Ishikawa (cell line): ENCODE measurements around the gene GLI3.

Experiments used
- CEBPB ChIP-seq: IDR thresholded peaks from 2 replicates; pipeline ENCODE4 v1.6.1; 2012
- EGR1 ChIP-seq: IDR thresholded peaks from 2 replicates; pipeline ENCODE4 v1.6.1; 2012
- EP300 ChIP-seq: IDR thresholded peaks from 2 replicates; pipeline ENCODE4 v1.6.1; 2012; ENCODE audit warnings: borderline replicate concordance
- FOXM1 ChIP-seq: IDR thresholded peaks from 2 replicates; pipeline ENCODE4 v1.6.1; 2012; ENCODE audit warnings: low read depth, borderline replicate concordance
- MAX ChIP-seq: IDR thresholded peaks from 2 replicates; pipeline ENCODE4 v1.6.1; 2012
- NFIC ChIP-seq: IDR thresholded peaks from 2 replicates; pipeline ENCODE4 v1.6.1; 2012
- RAD21 ChIP-seq: IDR thresholded peaks from 2 replicates; pipeline ENCODE4 v1.6.1; 2012; ENCODE audit warnings: low read depth
- TAF1 ChIP-seq: IDR thresholded peaks from 2 replicates; pipeline ENCODE4 v1.6.1; 2012; ENCODE audit warnings: low read depth, mild to moderate bottlenecking
- TCF12 ChIP-seq: IDR thresholded peaks from 2 replicates; pipeline ENCODE4 v1.6.1; 2012; ENCODE audit warnings: low read depth
- TEAD4 ChIP-seq: IDR thresholded peaks from 2 replicates; pipeline ENCODE4 v1.6.1; 2012
- USF1 ChIP-seq: IDR thresholded peaks from 2 replicates; pipeline ENCODE4 v1.6.1; 2012
- YY1 ChIP-seq: IDR thresholded peaks from 2 replicates; pipeline ENCODE4 v1.6.1; 2012; ENCODE audit warnings: low read depth
- ZBTB7A ChIP-seq: IDR thresholded peaks from 2 replicates; pipeline ENCODE4 v1.6.1; 2012; ENCODE audit warnings: low read depth
- TF ChIP-seq, protein P1 (sequence below): IDR thresholded peaks from 2 replicates; pipeline ENCODE4 v1.6.1; 2012; ENCODE audit warnings: low read depth, mild to moderate bottlenecking

The GLI3 gene

GRCh38 chr7:42108803-42109528, 128.0 kb downstream of the GLI3 start:
- TF ChIP-seq MAX (no peak), RAD21 (no peak), USF1 (no peak), NFIC (no peak), YY1 (no peak)
- TF ChIP-seq, protein P1, sequence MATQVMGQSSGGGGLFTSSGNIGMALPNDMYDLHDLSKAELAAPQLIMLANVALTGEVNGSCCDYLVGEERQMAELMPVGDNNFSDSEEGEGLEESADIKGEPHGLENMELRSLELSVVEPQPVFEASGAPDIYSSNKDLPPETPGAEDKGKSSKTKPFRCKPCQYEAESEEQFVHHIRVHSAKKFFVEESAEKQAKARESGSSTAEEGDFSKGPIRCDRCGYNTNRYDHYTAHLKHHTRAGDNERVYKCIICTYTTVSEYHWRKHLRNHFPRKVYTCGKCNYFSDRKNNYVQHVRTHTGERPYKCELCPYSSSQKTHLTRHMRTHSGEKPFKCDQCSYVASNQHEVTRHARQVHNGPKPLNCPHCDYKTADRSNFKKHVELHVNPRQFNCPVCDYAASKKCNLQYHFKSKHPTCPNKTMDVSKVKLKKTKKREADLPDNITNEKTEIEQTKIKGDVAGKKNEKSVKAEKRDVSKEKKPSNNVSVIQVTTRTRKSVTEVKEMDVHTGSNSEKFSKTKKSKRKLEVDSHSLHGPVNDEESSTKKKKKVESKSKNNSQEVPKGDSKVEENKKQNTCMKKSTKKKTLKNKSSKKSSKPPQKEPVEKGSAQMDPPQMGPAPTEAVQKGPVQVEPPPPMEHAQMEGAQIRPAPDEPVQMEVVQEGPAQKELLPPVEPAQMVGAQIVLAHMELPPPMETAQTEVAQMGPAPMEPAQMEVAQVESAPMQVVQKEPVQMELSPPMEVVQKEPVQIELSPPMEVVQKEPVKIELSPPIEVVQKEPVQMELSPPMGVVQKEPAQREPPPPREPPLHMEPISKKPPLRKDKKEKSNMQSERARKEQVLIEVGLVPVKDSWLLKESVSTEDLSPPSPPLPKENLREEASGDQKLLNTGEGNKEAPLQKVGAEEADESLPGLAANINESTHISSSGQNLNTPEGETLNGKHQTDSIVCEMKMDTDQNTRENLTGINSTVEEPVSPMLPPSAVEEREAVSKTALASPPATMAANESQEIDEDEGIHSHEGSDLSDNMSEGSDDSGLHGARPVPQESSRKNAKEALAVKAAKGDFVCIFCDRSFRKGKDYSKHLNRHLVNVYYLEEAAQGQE, result no peak

DNA sequence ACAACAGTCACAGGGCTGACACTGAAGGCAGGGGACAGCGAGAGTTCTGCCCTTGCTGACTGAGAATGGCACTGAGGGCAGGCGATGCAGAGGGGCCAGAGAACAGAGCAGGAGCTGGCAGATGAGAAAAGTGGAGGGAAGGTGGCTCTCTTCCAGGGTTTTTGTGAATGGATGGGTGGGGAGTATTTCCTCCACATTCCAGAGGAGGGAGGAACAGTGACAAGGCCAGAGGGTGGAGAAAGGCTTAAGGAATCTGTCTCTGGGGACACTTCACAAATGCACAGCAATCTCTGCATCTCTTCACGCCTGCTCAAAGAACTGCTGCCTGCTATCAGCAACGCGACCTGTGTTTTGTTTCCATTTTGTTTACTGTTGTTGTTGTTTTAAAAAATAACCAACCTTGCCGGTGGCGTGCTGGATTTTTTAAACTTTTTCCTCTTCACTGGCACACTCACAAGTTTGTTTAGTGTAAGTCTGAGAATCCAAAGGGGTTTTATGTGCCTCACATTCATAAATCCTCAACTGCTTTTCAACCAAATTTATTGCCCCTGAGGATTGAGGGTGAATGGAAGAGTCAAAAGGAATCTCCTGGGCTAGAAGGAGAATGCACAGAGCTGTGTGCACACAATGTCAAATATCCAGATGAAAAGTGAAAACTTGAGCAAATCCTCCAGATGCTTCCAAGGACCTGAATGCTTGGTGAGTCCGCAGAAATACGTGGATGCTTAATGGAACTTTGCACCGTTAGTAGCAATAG, 129.3 kb downstream of the GLI3 start:
- TF ChIP-seq MAX, result no peak
- peak; percentile 23; the same call in 1 of the 2 replicates for TF ChIP-seq NFIC
- peak; percentile 53 for TF ChIP-seq TEAD4
- no peak for TF ChIP-seq ZBTB7A

DNA sequence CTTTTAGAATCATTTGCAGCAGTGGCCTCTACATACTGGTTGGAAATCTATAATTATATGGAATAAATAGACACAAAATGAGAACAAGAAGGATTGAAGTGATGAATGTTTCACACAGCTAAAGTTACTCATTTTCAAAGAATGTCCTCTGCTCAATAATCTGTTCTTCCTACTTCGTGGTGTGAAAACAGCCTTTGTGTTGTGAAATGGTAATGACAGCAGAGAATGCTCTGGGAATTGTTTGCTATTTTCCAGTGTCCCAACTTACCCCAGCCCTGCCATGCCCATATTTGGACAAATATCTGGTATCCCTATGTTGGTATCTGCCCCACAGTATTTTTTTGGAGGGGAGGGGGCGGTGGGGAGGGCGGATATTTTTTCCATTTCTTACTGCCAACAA, 130.4 kb downstream of the GLI3 start:
- TF ChIP-seq ZBTB7A (no peak), TCF12 (no peak), EGR1 (no peak), USF1 (no peak), TAF1 (no peak), NFIC (no peak), EP300 (no peak), TEAD4 (no peak), YY1 (no peak), MAX (no peak), FOXM1 (no peak)
- TF ChIP-seq, protein P1, result no peak

GRCh38 chr7:42105554-42106358, 131.3 kb downstream of the GLI3 start:
- TF ChIP-seq TAF1 (no peak), YY1 (no peak), EGR1 (no peak), ZBTB7A (no peak), USF1 (no peak), RAD21 (no peak), TCF12 (no peak), CEBPB (no peak)
- TF ChIP-seq, protein P1, result no peak
